ENCODE measurements around the gene DAGLA.

The DAGLA gene

GRCh38 chr11:61765550-61766253, 85.5 kb downstream of the DAGLA start:
- Histone ChIP-seq H3K4me1 (ENCODE audit: control insufficient read depth in 1 of 2, insufficient read depth in 2 of 2, low read length in 2 of 2) (peaks cover 7 to 13% of the 10 kb centered on the region in 2 experiments), H3K36me3 (ENCODE audit: control insufficient read depth in 1 of 2, insufficient read depth in 2 of 2, low read length in 2 of 2) (no peaks in the 10 kb centered on the region), H3K4me2 (ENCODE audit: low read length) (no peak overlapping the region), H2AFZ (ENCODE audit: insufficient read depth, low read length, poor library complexity) (no peak overlapping the region), H3K23ac (ENCODE audit: low read length) (no peak overlapping the region), H3K4me3 (ENCODE audit: low read depth, low read length) (no peak overlapping the region), H2AK5ac (ENCODE audit: low read length) (no peak overlapping the region), H3K4ac (ENCODE audit: low read depth, low read length) (no peak overlapping the region), H3K79me1 (ENCODE audit: low read length) (no peaks in the 10 kb centered on the region), H3K9ac (ENCODE audit: low read length) (no peak overlapping the region), H3K79me2 (ENCODE audit: control insufficient read depth, insufficient read depth, low read length, poor library complexity) (no peaks in the 10 kb centered on the region), H4K8ac (ENCODE audit: low read depth, low read length) (no peak overlapping the region), H3K14ac (ENCODE audit: low read length) (no peak overlapping the region), H2BK5ac (ENCODE audit: low read depth, low read length, poor library complexity) (no peak overlapping the region), H4K12ac (ENCODE audit: low read depth, low read length) (no peak overlapping the region), H3K9me3 (ENCODE audit: insufficient read depth, low read depth, low read length) (peaks cover 6% of the 10 kb centered on the region), H3K27ac (ENCODE audit: low read depth, low read length) (no peak overlapping the region), H3K27me3 (ENCODE audit: insufficient read depth, low read length) (no peaks in the 10 kb centered on the region), H2BK12ac (ENCODE audit: low read length) (no peak overlapping the region), H2BK120ac (ENCODE audit: insufficient read depth, low read length, poor library complexity) (no peak overlapping the region), H3K18ac (ENCODE audit: low read length) (no peak overlapping the region), H4K91ac (ENCODE audit: low read depth, low read length) (no peak overlapping the region)
- DNase-seq = no peak
- WGBS (ENCODE audit: extremely low coverage, insufficient coverage, insufficient read length) = no CpG with 5 or more reads among the region's 26 CpGs

GRCh38 chr11:61766353-61766841, 86.2 kb downstream of the DAGLA start:
- H3K4me3 ChIP-seq (ENCODE audit: low read depth, low read length) = no peak overlapping the region
- WGBS (ENCODE audit: extremely low coverage, insufficient coverage, insufficient read length) = no CpG with 5 or more reads among the region's 13 CpGs
- no peaks in the 10 kb centered on the region for H3K36me3 ChIP-seq (ENCODE audit: control insufficient read depth in 1 of 2, insufficient read depth in 2 of 2, low read length in 2 of 2)
- H3K23ac ChIP-seq (ENCODE audit: low read length) = no peak overlapping the region
- no peak overlapping the region for H2BK12ac ChIP-seq (ENCODE audit: low read length)
- no peak overlapping the region for H3K18ac ChIP-seq (ENCODE audit: low read length)
- H3K27ac ChIP-seq (ENCODE audit: low read depth, low read length) = no peak overlapping the region
- peaks cover 6% of the 10 kb centered on the region for H3K9me3 ChIP-seq (ENCODE audit: insufficient read depth, low read depth, low read length)
- no peak overlapping the region for H3K14ac ChIP-seq (ENCODE audit: low read length)
- H4K8ac ChIP-seq (ENCODE audit: low read depth, low read length) = no peak overlapping the region
- H2BK5ac ChIP-seq (ENCODE audit: low read depth, low read length, poor library complexity) = no peak overlapping the region
- no peaks in the 10 kb centered on the region for H3K27me3 ChIP-seq (ENCODE audit: insufficient read depth, low read length)
- no peaks in the 10 kb centered on the region for H3K79me2 ChIP-seq (ENCODE audit: control insufficient read depth, insufficient read depth, low read length, poor library complexity)
- H3K4me2 ChIP-seq (ENCODE audit: low read length) = no peak overlapping the region
- no peak overlapping the region for H3K4ac ChIP-seq (ENCODE audit: low read depth, low read length)
- H2AFZ ChIP-seq (ENCODE audit: insufficient read depth, low read length, poor library complexity) = no peak overlapping the region
- peaks cover 2% of the 10 kb centered on the region for H3K79me1 ChIP-seq (ENCODE audit: low read length)
- H2AK5ac ChIP-seq (ENCODE audit: low read length) = no peak overlapping the region
- peak in 1 of 2 donors; percentile 27 for DNase-seq
- no peak overlapping the region for H3K9ac ChIP-seq (ENCODE audit: low read length)
- H4K12ac ChIP-seq (ENCODE audit: low read depth, low read length) = no peak overlapping the region
- no peak overlapping the region for H2BK120ac ChIP-seq (ENCODE audit: insufficient read depth, low read length, poor library complexity)
- H4K91ac ChIP-seq (ENCODE audit: low read depth, low read length) = no peak overlapping the region
- H3K4me1 ChIP-seq (ENCODE audit: control insufficient read depth in 1 of 2, insufficient read depth in 2 of 2, low read length in 2 of 2) = peaks cover 7 to 18% of the 10 kb centered on the region in 2 experiments

GRCh38 chr11:61768376-61769076, 88.3 kb downstream of the DAGLA start:
- H3K14ac ChIP-seq (ENCODE audit: low read length) = no peak overlapping the region
- no peak overlapping the region for H4K91ac ChIP-seq (ENCODE audit: low read depth, low read length)
- H4K8ac ChIP-seq (ENCODE audit: low read depth, low read length) = no peak overlapping the region
- H3K4me3 ChIP-seq (ENCODE audit: low read depth, low read length) = no peak overlapping the region
- H4K12ac ChIP-seq (ENCODE audit: low read depth, low read length) = no peak overlapping the region
- H3K79me2 ChIP-seq (ENCODE audit: control insufficient read depth, insufficient read depth, low read length, poor library complexity) = peaks cover 6% of the 10 kb centered on the region
- no peak overlapping the region for H2AFZ ChIP-seq (ENCODE audit: insufficient read depth, low read length, poor library complexity)
- no peak overlapping the region for H3K23ac ChIP-seq (ENCODE audit: low read length)
- no peak overlapping the region for H3K4me2 ChIP-seq (ENCODE audit: low read length)
- peaks cover 16% of the 10 kb centered on the region for H3K79me1 ChIP-seq (ENCODE audit: low read length)
- no peak for DNase-seq
- no peak overlapping the region for H2BK5ac ChIP-seq (ENCODE audit: low read depth, low read length, poor library complexity)
- no peak overlapping the region for H3K9ac ChIP-seq (ENCODE audit: low read length)
- no peak overlapping the region for H2BK12ac ChIP-seq (ENCODE audit: low read length)
- H3K27me3 ChIP-seq (ENCODE audit: insufficient read depth, low read length) = no peaks in the 10 kb centered on the region
- H2AK5ac ChIP-seq (ENCODE audit: low read length) = peak overlapping the region; percentile 52
- H3K4ac ChIP-seq (ENCODE audit: low read depth, low read length) = no peak overlapping the region
- H3K9me3 ChIP-seq (ENCODE audit: insufficient read depth, low read depth, low read length) = peaks cover 6% of the 10 kb centered on the region
- H2BK120ac ChIP-seq (ENCODE audit: insufficient read depth, low read length, poor library complexity) = no peak overlapping the region
- no peak overlapping the region for H3K27ac ChIP-seq (ENCODE audit: low read depth, low read length)
- no CpG with 5 or more reads among the region's 11 CpGs for WGBS (ENCODE audit: extremely low coverage, insufficient coverage, insufficient read length)
- H3K36me3 ChIP-seq (ENCODE audit: control insufficient read depth in 1 of 2, insufficient read depth in 2 of 2, low read length in 2 of 2) = no peaks in the 10 kb centered on the region
- H3K18ac ChIP-seq (ENCODE audit: low read length) = no peak overlapping the region
- H3K4me1 ChIP-seq (ENCODE audit: control insufficient read depth in 1 of 2, insufficient read depth in 2 of 2, low read length in 2 of 2) = peaks cover 24 to 36% of the 10 kb centered on the region in 2 experiments

GRCh38 chr11:61769169-61769920, 89.2 kb downstream of the DAGLA start:
- Histone ChIP-seq H2AK5ac (ENCODE audit: low read length) (peak overlapping the region; percentile 52), H3K4me1 (ENCODE audit: control insufficient read depth in 1 of 2, insufficient read depth in 2 of 2, low read length in 2 of 2) (peaks cover 30 to 42% of the 10 kb centered on the region in 2 experiments), H2AFZ (ENCODE audit: insufficient read depth, low read length, poor library complexity) (no peak overlapping the region), H2BK120ac (ENCODE audit: insufficient read depth, low read length, poor library complexity) (no peak overlapping the region), H3K4me2 (ENCODE audit: low read length) (no peak overlapping the region), H3K9me3 (ENCODE audit: insufficient read depth, low read depth, low read length) (peaks cover 5% of the 10 kb centered on the region), H3K27me3 (ENCODE audit: insufficient read depth, low read length) (no peaks in the 10 kb centered on the region), H2BK12ac (ENCODE audit: low read length) (no peak overlapping the region), H3K79me1 (ENCODE audit: low read length) (peaks cover 20% of the 10 kb centered on the region), H3K14ac (ENCODE audit: low read length) (no peak overlapping the region), H4K8ac (ENCODE audit: low read depth, low read length) (no peak overlapping the region), H3K79me2 (ENCODE audit: control insufficient read depth, insufficient read depth, low read length, poor library complexity) (peaks cover 6% of the 10 kb centered on the region), H3K23ac (ENCODE audit: low read length) (no peak overlapping the region), H3K4ac (ENCODE audit: low read depth, low read length) (no peak overlapping the region), H3K27ac (ENCODE audit: low read depth, low read length) (no peak overlapping the region), H4K12ac (ENCODE audit: low read depth, low read length) (no peak overlapping the region), H3K4me3 (ENCODE audit: low read depth, low read length) (no peak overlapping the region), H3K36me3 (ENCODE audit: control insufficient read depth in 1 of 2, insufficient read depth in 2 of 2, low read length in 2 of 2) (no peaks in the 10 kb centered on the region), H2BK5ac (ENCODE audit: low read depth, low read length, poor library complexity) (no peak overlapping the region), H4K91ac (ENCODE audit: low read depth, low read length) (no peak overlapping the region), H3K18ac (ENCODE audit: low read length) (no peak overlapping the region), H3K9ac (ENCODE audit: low read length) (no peak overlapping the region)
- DNase-seq = no peak
- WGBS (ENCODE audit: extremely low coverage, insufficient coverage, insufficient read length) = no CpG with 5 or more reads among the region's 33 CpGs

All from trophoblast cell (in vitro differentiated cells and primary cell).